Ovary (tissue), 9 donors: Measurements from ENCODE around the gene CDC42BPA. TPM values are rescaled to one million over a fixed set of nuclear protein-coding genes. Genes with fewer than 3 reads are reported as not detected.

Experiments
- DNase-seq, 5 donors: peaks; one replicate each; pipeline ENCODE4 v3.0.0-alpha.2; 2019 to 2020
- H3K27ac ChIP-seq, 2 donors: fragments of 200-600 bp; one replicate each; pipeline versions ENCODE4 v1.5.1 to v1.8.0; 2019 to 2022
- H3K27me3 ChIP-seq: fragments of 200-600 bp; one replicate; pipeline ENCODE4 v1.8.0; 2022
- H3K36me3 ChIP-seq: fragments of 200-600 bp; sonication (generic); one replicate; pipeline ENCODE4 v1.5.1; 2019
- H3K4me1 ChIP-seq: one replicate; pipeline ENCODE4 v1.8.1; 2013; ENCODE audit warnings: mild to moderate bottlenecking, moderate library complexity; ENCODE audit not compliant: insufficient read depth
- H3K4me3 ChIP-seq: fragments of 200-600 bp; sonication (generic); one replicate; pipeline ENCODE4 v1.5.1; 2017
- H3K9me3 ChIP-seq, 2 donors: fragments of 200-600 bp in 1 of 2; sonication (generic) in 1 of 2; one replicate each; pipeline versions ENCODE4 v1.5.1 to v1.8.1; 2013 to 2019; ENCODE audit warnings: mild to moderate bottlenecking in 1 of 2, moderate library complexity in 1 of 2
- CTCF ChIP-seq, 3 donors: fragments of 450-650 bp in 2 of 3; fragments of 200-600 bp in 1 of 3; IDR thresholded peaks; one replicate each; pipeline versions ENCODE4 v1.5.1 to v1.8.0; 2016 to 2022; ENCODE audit warnings: antibody characterized with exemption in 3 of 3, mild to moderate bottlenecking in 1 of 3
- EP300 ChIP-seq: sonication (generic); formaldehyde crosslinking; IDR thresholded peaks from one replicate; pipeline ENCODE4 v1.6.1; 2017; ENCODE audit warnings: antibody characterized with exemption
- POLR2A ChIP-seq: fragments of 450-650 bp; IDR thresholded peaks from one replicate; pipeline ENCODE4 v1.6.1; 2017; ENCODE audit warnings: antibody characterized with exemption, mild to moderate bottlenecking, moderate library complexity
- WGBS, 3 donors: extraction: QIAGEN DNeasy Blood & Tissue Kit in 1 of 3; methylation state at CpG; one replicate each; pipeline versions ENCODE4 v1.1.5 to v1.1.7; 2013 to 2017; 5-methylcytosine and 5-hydroxymethylcytosine counted together
- intact Hi-C, 4 donors: fragments of 100-400 bp; cut with DNase I; formaldehyde crosslinking; loops; one replicate each; pipeline versions ENCODE4 v1.11.0 to v1.15.1; 2022 to 2023
- polyA plus RNA-seq, 2 donors: library from polyadenylated mRNA; stranded (reverse); fragments of 200-250 nt in 1 of 2; fragments of 350-450 nt in 1 of 2; fragmentation: Illumina TruSeq in 1 of 2; extraction: RNeasy Lipid Tissue Mini Kit (QIAGEN cat#74804) in 1 of 2; gene quantifications; one replicate each; pipeline ENCODE4 v1.2.3, GENCODE V29; 2013 to 2014
- total RNA-seq, 7 donors: library from RNA; depleted of rRNA in 2 of 7; stranded (reverse); fragments of >200 nt in 2 of 7; fragmentation: NEBNext Ultra II Directional in 3 of 7; extraction: Animal tissue kit (Norgen Biotek cat#: 25700) in 3 of 7; gene quantifications; one replicate each; pipeline versions ENCODE4 v1.1.0 to v1.2.4, GENCODE V29; 2016 to 2023
- donor health status: DM: no; HTN: no; CAD: no; lungs with moderate emphysema.
- donor health status: DM: no; HTN: no; CAD: no.
- donor health status: Bipolar disorder and iron deficiency.
- donor health status: DM: yes; HTN: yes; CAD: no.
- donor health status: DM: no; HTN: no; CAD: no.
- donor health status: DM: yes; HTN: yes; CAD: no.

The CDC42BPA gene
- total and polyA plus RNA-seq, 9 donors: 11.1 to 56.2 (median 40.2) TPM

- H3K4me1 ChIP-seq: peaks cover 6% of the 10 kb centered on the region
- intact Hi-C loops: no loop called here
- H3K27ac ChIP-seq: no peak overlapping the region
- no peaks in the 10 kb centered on the region for H3K27me3 ChIP-seq
- no peak for TF ChIP-seq EP300
- no peak for TF ChIP-seq CTCF (IDR thresholded peaks at IDR 0.05)
- H3K36me3 ChIP-seq: no peaks in the 10 kb centered on the region
- no peaks in the 10 kb centered on the region for H3K9me3 ChIP-seq
- 63 to 74% (median 71%) methylated on average over 12 of the region's 12 CpGs for WGBS, 3 donors
- H3K4me3 ChIP-seq: no peak overlapping the region
- no peak for DNase-seq
These were observed 329.0 kb downstream of the CDC42BPA start for GRCh38 chr1:226989085-226989920.

- no peak overlapping the region for H3K27ac ChIP-seq
- no peak for TF ChIP-seq CTCF (IDR thresholded peaks at IDR 0.05)
- TF ChIP-seq POLR2A: no peak
- TF ChIP-seq EP300: no peak
- peaks cover 6% of the 10 kb centered on the region for H3K4me1 ChIP-seq
- H3K27me3 ChIP-seq: no peaks in the 10 kb centered on the region
- DNase-seq: no peak
- H3K4me3 ChIP-seq: no peak overlapping the region
- H3K36me3 ChIP-seq: no peaks in the 10 kb centered on the region
- no peaks in the 10 kb centered on the region for H3K9me3 ChIP-seq
- intact Hi-C loops: no loop called here
- 47 to 66% (median 55%) methylated on average over 2 to 3 of the region's 3 CpGs for WGBS, 3 donors
These were observed 330.0 kb downstream of the CDC42BPA start for GRCh38 chr1:226988334-226988666.

- intact Hi-C loops: no loop called here
- DNase-seq: no peak
- Histone ChIP-seq H3K27ac (no peak overlapping the region), H3K9me3 (no peaks in the 10 kb centered on the region), H3K36me3 (no peaks in the 10 kb centered on the region), H3K27me3 (no peaks in the 10 kb centered on the region), H3K4me1 (peaks cover 6% of the 10 kb centered on the region), H3K4me3 (no peak overlapping the region)
- WGBS, 3 donors: 91% methylated on average over 16 of the region's 16 CpGs
- TF ChIP-seq POLR2A (no peak), CTCF (IDR thresholded peaks at IDR 0.05) (no peak), EP300 (no peak)
These were observed 330.5 kb downstream of the CDC42BPA start for GRCh38 chr1:226987623-226988333.

GRCh38 chr1:226987179-226987536 lies 331.1 kb downstream of the CDC42BPA start:
- DNase-seq: no peak
- Histone ChIP-seq H3K4me1 (peaks cover 6% of the 10 kb centered on the region), H3K27ac (no peak overlapping the region), H3K27me3 (no peaks in the 10 kb centered on the region), H3K9me3 (no peaks in the 10 kb centered on the region), H3K36me3 (no peaks in the 10 kb centered on the region), H3K4me3 (no peak overlapping the region)
- intact Hi-C loops: no loop called here
- WGBS, 3 donors: 65 to 88% (median 81%) methylated on average over 8 of the region's 8 CpGs
- no peak for TF ChIP-seq EP300
- no peak for TF ChIP-seq POLR2A
- TF ChIP-seq CTCF (IDR thresholded peaks at IDR 0.05): no peak
